NCI-H510A (cell line): Measurements from ENCODE around the gene PGAM4.
"Not testable (repeated sequence)": the region's sequence is repeated elsewhere in the genome, so short reads cannot be mapped to it uniquely, and the experiment has no call there.

ENCODE experiments used
- DNase-seq: peaks from one replicate; lab custom pipeline; 2025; lab: John Stamatoyannopoulos, UW

PGAM4 gene

DNA sequence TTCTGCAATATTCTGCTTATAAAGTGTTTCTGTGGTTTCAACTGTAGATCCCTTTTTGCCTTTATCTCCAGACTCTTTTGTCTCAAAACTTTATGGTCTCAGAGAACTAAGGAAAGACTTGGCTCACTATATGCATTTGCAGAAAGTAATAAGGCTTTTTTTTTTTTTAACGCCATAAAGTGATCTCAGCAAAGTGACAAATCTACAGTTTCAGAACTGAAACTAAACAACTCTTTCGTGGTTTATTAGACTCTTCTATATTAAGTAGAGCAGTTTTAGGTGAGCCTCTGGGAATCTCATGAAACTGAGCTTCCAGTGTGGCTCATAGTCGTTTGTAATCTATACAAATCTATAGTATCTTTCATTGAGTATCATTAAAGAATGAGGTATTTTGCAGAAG lies 43.7 kb downstream of the PGAM4 start:
- DNase-seq = no peak

DNA sequence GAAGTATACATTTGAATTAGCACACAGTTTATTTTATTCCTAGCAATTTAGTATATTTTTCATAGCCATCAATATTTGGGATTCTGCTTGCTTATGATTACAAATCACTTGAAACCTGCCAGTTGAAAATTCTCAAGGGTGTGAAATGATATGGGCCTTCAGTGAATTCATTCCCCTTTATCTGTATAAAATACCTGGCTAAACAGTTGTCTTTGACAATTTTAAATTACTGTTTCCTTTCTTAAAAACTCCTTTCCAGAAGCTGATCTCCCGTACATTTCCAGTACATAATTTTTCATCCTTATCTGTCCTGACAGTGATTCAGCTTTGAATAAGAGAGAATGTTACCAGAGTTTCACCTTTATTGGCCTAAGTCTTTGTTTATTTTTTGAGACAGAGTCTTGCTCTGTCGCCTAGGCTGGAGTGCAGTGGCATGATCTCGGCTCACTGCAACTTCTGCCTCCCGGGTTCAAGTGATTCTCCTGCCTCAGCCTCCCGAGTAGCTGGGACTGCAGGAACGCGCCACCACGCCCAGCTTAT lies 45.0 kb downstream of the PGAM4 start:
- no peak for DNase-seq

DNA sequence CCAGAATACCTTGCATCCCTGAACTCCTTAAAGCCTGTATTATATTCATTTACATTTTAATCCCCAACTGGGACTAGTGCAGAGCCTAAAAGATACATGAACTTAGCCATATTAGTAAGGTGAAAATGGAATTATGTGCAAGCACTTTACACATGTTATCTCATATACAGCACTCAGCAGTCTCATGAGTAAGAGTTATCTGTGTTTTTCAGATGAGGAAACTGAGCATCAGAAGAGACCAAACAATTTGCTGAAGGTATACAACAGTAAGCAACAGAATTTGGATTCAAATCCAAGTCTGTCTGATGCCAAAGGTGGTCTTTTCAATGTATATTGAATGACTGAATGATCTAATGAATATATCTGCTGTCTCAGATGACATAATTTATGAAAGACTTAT lies 46.7 kb downstream of the PGAM4 start:
- no peak for DNase-seq

DNA sequence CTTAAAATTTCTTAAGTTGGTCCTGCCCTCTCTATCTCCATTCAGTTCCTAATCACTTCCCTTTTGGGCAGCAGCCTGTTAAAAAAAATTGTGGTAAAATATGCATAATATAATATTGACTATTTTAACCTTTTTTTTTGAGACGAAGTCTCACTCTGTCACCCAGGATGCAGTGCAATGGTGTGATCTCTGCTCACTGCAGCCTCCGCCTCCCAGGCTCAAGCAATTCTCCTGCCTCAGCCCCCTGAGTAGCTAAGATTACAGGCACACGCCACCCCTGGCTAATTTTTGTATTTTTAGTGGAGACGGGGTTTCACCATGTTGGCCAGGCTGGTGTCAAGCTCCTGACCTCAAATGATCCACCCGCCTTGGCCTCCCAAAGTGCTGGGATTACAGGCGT lies 50.1 kb downstream of the PGAM4 start:
- not testable (repeated sequence) for DNase-seq

DNA sequence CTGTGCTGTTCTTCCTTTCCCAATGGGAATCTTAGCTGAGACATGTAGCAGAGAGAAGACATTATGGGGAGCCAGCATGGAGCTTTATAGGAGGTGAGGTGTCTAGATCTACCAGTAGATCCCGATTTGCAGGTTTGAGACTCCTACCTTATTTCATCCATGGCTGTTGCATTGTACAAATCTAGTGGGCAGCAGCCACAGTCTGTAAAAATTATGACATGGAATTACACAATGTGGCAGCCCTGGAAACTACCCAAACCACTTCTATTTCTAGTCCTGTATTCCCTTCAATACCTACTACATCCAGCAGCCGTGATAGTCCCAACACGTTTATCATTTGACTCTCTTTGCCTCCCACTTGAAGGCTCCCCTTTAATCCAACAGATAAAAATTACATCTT lies 50.9 kb downstream of the PGAM4 start:
- no peak for DNase-seq
